BLaER1 (cell line): Measurements from ENCODE around the gene DDX60.

Experiments used
- H3K27ac ChIP-seq: shearing (Covaris generic); formaldehyde crosslinking; 2 replicates; pipeline ENCODE4 v1.8.1; 2022
- H3K27me3 ChIP-seq: shearing (Covaris generic); formaldehyde crosslinking; 2 replicates; pipeline ENCODE4 v1.8.1; 2022
- H3K36me3 ChIP-seq: shearing (Covaris generic); formaldehyde crosslinking; 2 replicates; pipeline ENCODE4 v1.8.1; 2022
- H3K4me1 ChIP-seq: shearing (Covaris generic); formaldehyde crosslinking; 2 replicates; pipeline ENCODE4 v1.8.1; 2022
- H3K4me2 ChIP-seq: shearing (Covaris generic); formaldehyde crosslinking; 2 replicates; pipeline ENCODE4 v1.8.1; 2022
- H3K4me3 ChIP-seq: shearing (Covaris generic); formaldehyde crosslinking; 2 replicates; pipeline ENCODE4 v1.8.1; 2022
- H3K9ac ChIP-seq: shearing (Covaris generic); formaldehyde crosslinking; 2 replicates; pipeline ENCODE4 v1.8.1; 2022
- H3K9me3 ChIP-seq: shearing (Covaris generic); formaldehyde crosslinking; 2 replicates; pipeline ENCODE4 v1.8.1; 2022
- H4K20me1 ChIP-seq: shearing (Covaris generic); formaldehyde crosslinking; 2 replicates; pipeline ENCODE4 v1.8.1; 2022
- Cebpa-rat ChIP-seq: shearing (Covaris generic); IDR thresholded peaks from 2 replicates; pipeline ENCODE4 v1.8.1; 2022

Gene DDX60

GRCh38 chr4:168183717-168184571 is 134.6 kb downstream of the DDX60 start:
- Histone ChIP-seq H3K36me3 (no peaks in the 10 kb centered on the region), H4K20me1 (no peaks in the 10 kb centered on the region), H3K4me2 (no peak overlapping the region), H3K27ac (no peak overlapping the region), H3K4me3 (no peak overlapping the region), H3K27me3 (no peaks in the 10 kb centered on the region), H3K4me1 (no peaks in the 10 kb centered on the region), H3K9me3 (no peaks in the 10 kb centered on the region), H3K9ac (no peak overlapping the region)
- no peak for TF ChIP-seq Cebpa-rat

DNA sequence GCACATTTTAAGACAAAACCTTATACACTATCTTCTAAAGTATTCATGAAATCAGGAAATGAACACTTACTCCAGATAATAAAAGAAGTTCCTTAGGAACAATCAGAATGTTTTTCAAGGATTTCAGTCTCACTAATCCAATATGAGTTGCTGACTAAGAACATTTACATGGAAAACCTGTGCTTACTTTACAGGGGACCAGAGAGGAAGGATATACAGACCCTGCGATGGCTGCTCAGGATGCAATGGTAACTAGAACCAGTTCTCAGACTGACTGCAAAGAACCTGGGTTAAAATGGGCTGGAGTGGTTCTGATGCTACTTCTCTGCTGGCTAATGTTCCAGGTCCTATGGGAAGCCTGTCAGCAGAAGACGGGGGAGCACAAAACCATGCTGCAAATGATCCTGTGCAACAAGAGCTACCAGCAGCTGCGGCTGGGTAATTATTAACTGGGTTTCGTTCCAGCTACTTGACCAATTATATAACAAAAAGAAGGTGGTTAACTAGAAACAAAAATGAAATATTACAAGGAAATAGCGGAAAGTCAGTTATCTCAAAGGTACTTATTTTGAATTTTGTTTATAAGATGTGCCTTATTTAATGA is 140.9 kb downstream of the DDX60 start:
- Histone ChIP-seq H3K36me3 (no peaks in the 10 kb centered on the region), H4K20me1 (no peaks in the 10 kb centered on the region), H3K4me1 (no peaks in the 10 kb centered on the region), H3K4me2 (no peak overlapping the region), H3K9ac (no peak overlapping the region), H3K4me3 (no peak overlapping the region), H3K27me3 (no peaks in the 10 kb centered on the region), H3K27ac (no peak overlapping the region), H3K9me3 (no peaks in the 10 kb centered on the region)
- TF ChIP-seq Cebpa-rat = no peak

GRCh38 chr4:168174308-168174707 is 144.2 kb downstream of the DDX60 start:
- H3K4me2 ChIP-seq = no peak overlapping the region
- H3K4me3 ChIP-seq = no peak overlapping the region
- H4K20me1 ChIP-seq = no peaks in the 10 kb centered on the region
- H3K4me1 ChIP-seq = no peaks in the 10 kb centered on the region
- H3K9ac ChIP-seq = no peak overlapping the region
- no peak for TF ChIP-seq Cebpa-rat
- no peaks in the 10 kb centered on the region for H3K27me3 ChIP-seq
- H3K9me3 ChIP-seq = no peaks in the 10 kb centered on the region
- no peak overlapping the region for H3K27ac ChIP-seq
- no peaks in the 10 kb centered on the region for H3K36me3 ChIP-seq

GRCh38 chr4:168167714-168168284 is 150.8 kb downstream of the DDX60 start:
- no peak overlapping the region for H3K9ac ChIP-seq
- H3K4me3 ChIP-seq = no peak overlapping the region
- H3K4me2 ChIP-seq = no peak overlapping the region
- no peaks in the 10 kb centered on the region for H3K27me3 ChIP-seq
- H4K20me1 ChIP-seq = no peaks in the 10 kb centered on the region
- H3K36me3 ChIP-seq = no peaks in the 10 kb centered on the region
- no peaks in the 10 kb centered on the region for H3K9me3 ChIP-seq
- TF ChIP-seq Cebpa-rat = no peak
- H3K27ac ChIP-seq = no peak overlapping the region
- no peaks in the 10 kb centered on the region for H3K4me1 ChIP-seq
